GM21576 (cell line): ENCODE results near the gene DAPL1.

Experiments used
- ATAC-seq: cut with Tn5 transposase; IDR thresholded peaks from one replicate; pipeline ENCODE4 v1.9.1; 2021; ENCODE audit warnings: mild to moderate bottlenecking, moderate library complexity; ENCODE audit not compliant: unreplicated experiment

Gene DAPL1

GRCh38 chr2:158776231-158776630, 18.9 kb upstream of the DAPL1 start:
- no peak for ATAC-seq

- ATAC-seq, result no peak
These were observed 18.0 kb upstream of the DAPL1 start for GRCh38 chr2:158777077-158777476.

- ATAC-seq, result no peak
These were observed 16.9 kb upstream of the DAPL1 start for GRCh38 chr2:158778243-158778642.

GRCh38 chr2:158779621-158780020, 15.5 kb upstream of the DAPL1 start:
- no peak for ATAC-seq

GRCh38 chr2:158781353-158781961, 13.7 kb upstream of the DAPL1 start:
- ATAC-seq, result no peak

- ATAC-seq, result no peak
These were observed 13.0 kb upstream of the DAPL1 start for GRCh38 chr2:158782136-158782535.

- no peak for ATAC-seq
These were observed 12.5 kb upstream of the DAPL1 start for GRCh38 chr2:158782616-158783015.

GRCh38 chr2:158783923-158784322, 11.2 kb upstream of the DAPL1 start:
- no peak for ATAC-seq

- ATAC-seq, result no peak
These were observed 8.2 kb upstream of the DAPL1 start for GRCh38 chr2:158786897-158787296.

- ATAC-seq, result no peak
These were observed 6.2 kb upstream of the DAPL1 start for GRCh38 chr2:158788951-158789350.

GRCh38 chr2:158796652-158797051, 1.5 kb downstream of the DAPL1 start:
- no peak for ATAC-seq

GRCh38 chr2:158797963-158798700, 3.0 kb downstream of the DAPL1 start:
- ATAC-seq, result no peak

GRCh38 chr2:158799181-158799580, 4.1 kb downstream of the DAPL1 start:
- no peak for ATAC-seq

- ATAC-seq, result no peak
These were observed 8.4 kb downstream of the DAPL1 start for GRCh38 chr2:158803506-158803905.

- no peak for ATAC-seq
These were observed 10.1 kb downstream of the DAPL1 start for GRCh38 chr2:158805255-158805654.

- no peak for ATAC-seq
These were observed 10.8 kb downstream of the DAPL1 start for GRCh38 chr2:158805936-158806335.

- ATAC-seq, result no peak
These were observed 11.8 kb downstream of the DAPL1 start for GRCh38 chr2:158806941-158807340.

- no peak for ATAC-seq
These were observed 13.3 kb downstream of the DAPL1 start for GRCh38 chr2:158808426-158808825.

GRCh38 chr2:158809816-158810215, 14.7 kb downstream of the DAPL1 start:
- ATAC-seq, result no peak

GRCh38 chr2:158810731-158811460, 15.8 kb downstream of the DAPL1 start:
- ATAC-seq, result no peak

- no peak for ATAC-seq
These were observed 20.0 kb downstream of the DAPL1 start for GRCh38 chr2:158815166-158815565.

GRCh38 chr2:158815658-158816057, 20.5 kb downstream of the DAPL1 start:
- no peak for ATAC-seq
